Body of pancreas (tissue), 4 donors: ENCODE data around the gene STIM1. TPM values are rescaled to one million over a fixed set of nuclear protein-coding genes. Genes with fewer than 3 reads are reported as not detected.
A peak's percentile ranks its signal among the peaks of the same experiment; 100 is the strongest.

Experiments used
- ATAC-seq: fragments of 150-250 bp; one replicate; pipeline ENCODE4 v1.9.1; 2016
- DNase-seq, 4 donors: peaks; one replicate each; pipeline ENCODE4 v3.0.0-alpha.2; 2019
- H3K27ac ChIP-seq, 4 donors: fragments of 200-600 bp; sonication (generic); 1 replicate in 3 of 4; 2 replicates in 1 of 4; pipeline versions ENCODE4 v1.5.1 to v1.6.1; 2016 to 2019; ENCODE audit warnings: mild to moderate bottlenecking in 1 of 4, mixed read lengths in 1 of 4, moderate library complexity in 1 of 4
- H3K27me3 ChIP-seq, 2 donors: fragments of 200-600 bp; sonication (generic); one replicate each; pipeline ENCODE4 v1.6.0; 2016; ENCODE audit warnings: mild to moderate bottlenecking in 1 of 2
- H3K36me3 ChIP-seq, 2 donors: fragments of 200-600 bp; sonication (generic); replicated peaks in 1 of 2; 2 replicates each; pipeline ENCODE4 v1.5.1; 2016; ENCODE audit warnings: low read depth in 2 of 2; ENCODE audit not compliant: insufficient read depth in 1 of 2
- H3K4me1 ChIP-seq: fragments of 200-600 bp; sonication (generic); one replicate; pipeline ENCODE4 v1.6.0; 2016
- H3K4me3 ChIP-seq, 2 donors: fragments of 200-600 bp; sonication (generic); 1 replicate in 1 of 2; 2 replicates in 1 of 2; pipeline ENCODE4 v1.5.1; 2016 to 2019
- H3K9me3 ChIP-seq, 3 donors: fragments of 200-600 bp; sonication (generic); 1 replicate in 2 of 3; 2 replicates in 1 of 3; pipeline ENCODE4 v1.5.1; 2016
- POLR2A ChIP-seq, 3 donors: fragments of 450-650 bp; IDR thresholded peaks; one replicate each; pipeline ENCODE4 v1.6.1; 2016; ENCODE audit warnings: antibody characterized with exemption in 3 of 3, mild to moderate bottlenecking in 2 of 3
- WGBS, 2 donors: methylation state at CpG; one replicate each; pipeline ENCODE4 v1.1.5; 2017; 5-methylcytosine and 5-hydroxymethylcytosine counted together
- intact Hi-C: fragments of 100-400 bp; cut with DNase I; formaldehyde crosslinking; loops from one replicate; pipeline ENCODE4 v1.15.1; 2023
- total RNA-seq, 2 donors: library from RNA; depleted of rRNA; stranded (reverse); fragments of >200 nt; gene quantifications; one replicate each; pipeline ENCODE4 v1.1.0, GENCODE V29; 2016
- TF ChIP-seq, protein P1 (sequence below), 7 experiments: fragments of 450-650 bp in 4 of 7; fragments of 200-600 bp in 3 of 7; sonication (generic) in 3 of 7; IDR thresholded peaks; one replicate each; pipeline ENCODE4 v1.5.1; 2016 to 2019; ENCODE audit warnings: antibody characterized with exemption in 7 of 7

Gene STIM1
- total RNA-seq, 2 donors from 2014 or later, result 20.4 to 24.6 TPM

- Histone ChIP-seq H3K27me3 (no peaks in the 10 kb centered on the region), H3K4me3 (no peak overlapping the region), H3K9me3 (no peaks in the 10 kb centered on the region), H3K27ac (no peak overlapping the region), H3K4me1 (peaks cover 21% of the 10 kb centered on the region), H3K36me3 (no peaks in the 10 kb centered on the region)
- no peak for ATAC-seq
- no peak for DNase-seq
- 91 to 93% methylated on average over 2 of the region's 2 CpGs for WGBS, 2 donors
- intact Hi-C loops, result no loop called here
- TF ChIP-seq, protein P1, sequence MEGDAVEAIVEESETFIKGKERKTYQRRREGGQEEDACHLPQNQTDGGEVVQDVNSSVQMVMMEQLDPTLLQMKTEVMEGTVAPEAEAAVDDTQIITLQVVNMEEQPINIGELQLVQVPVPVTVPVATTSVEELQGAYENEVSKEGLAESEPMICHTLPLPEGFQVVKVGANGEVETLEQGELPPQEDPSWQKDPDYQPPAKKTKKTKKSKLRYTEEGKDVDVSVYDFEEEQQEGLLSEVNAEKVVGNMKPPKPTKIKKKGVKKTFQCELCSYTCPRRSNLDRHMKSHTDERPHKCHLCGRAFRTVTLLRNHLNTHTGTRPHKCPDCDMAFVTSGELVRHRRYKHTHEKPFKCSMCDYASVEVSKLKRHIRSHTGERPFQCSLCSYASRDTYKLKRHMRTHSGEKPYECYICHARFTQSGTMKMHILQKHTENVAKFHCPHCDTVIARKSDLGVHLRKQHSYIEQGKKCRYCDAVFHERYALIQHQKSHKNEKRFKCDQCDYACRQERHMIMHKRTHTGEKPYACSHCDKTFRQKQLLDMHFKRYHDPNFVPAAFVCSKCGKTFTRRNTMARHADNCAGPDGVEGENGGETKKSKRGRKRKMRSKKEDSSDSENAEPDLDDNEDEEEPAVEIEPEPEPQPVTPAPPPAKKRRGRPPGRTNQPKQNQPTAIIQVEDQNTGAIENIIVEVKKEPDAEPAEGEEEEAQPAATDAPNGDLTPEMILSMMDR (IDR thresholded peaks at IDR 0.05), result no peak
- TF ChIP-seq POLR2A (IDR thresholded peaks at IDR 0.05), result no peak
Measured at GRCh38 chr11:3890014-3890413, 34.5 kb downstream of the STIM1 start.

DNA sequence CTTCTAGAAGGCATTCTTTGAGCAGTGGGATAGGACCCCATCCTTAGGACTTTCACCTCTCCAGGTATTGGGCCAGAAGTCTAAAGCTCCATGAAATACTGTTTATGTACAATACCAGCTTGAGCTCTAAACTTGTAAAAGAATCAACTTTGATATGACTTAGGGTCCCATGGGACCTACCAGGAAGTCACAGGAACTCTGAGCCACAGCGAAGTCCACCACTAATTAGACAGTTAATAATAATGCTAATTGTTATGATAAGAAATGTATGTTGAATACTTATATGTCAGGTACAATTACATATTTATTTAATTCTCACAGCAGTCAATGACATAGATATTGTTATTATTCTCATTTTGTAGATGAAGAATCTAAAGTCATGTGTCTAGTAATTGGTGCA is 35.3 kb downstream of the STIM1 start:
- DNase-seq (no peak), ATAC-seq (no peak)
- no peaks in the 10 kb centered on the region for H3K36me3 ChIP-seq
- no peaks in the 10 kb centered on the region for H3K9me3 ChIP-seq
- WGBS, 2 donors, result 65 to 81% methylated on average over 1 of the region's 1 CpG
- peaks cover 24% of the 10 kb centered on the region for H3K4me1 ChIP-seq
- no peaks in the 10 kb centered on the region for H3K27me3 ChIP-seq
- H3K27ac ChIP-seq, result no peak overlapping the region
- TF ChIP-seq, protein P1 (IDR thresholded peaks at IDR 0.05), result no peak
- no peak for TF ChIP-seq POLR2A (IDR thresholded peaks at IDR 0.05)
- intact Hi-C loops, result no loop called here
- H3K4me3 ChIP-seq, result no peak overlapping the region

DNA sequence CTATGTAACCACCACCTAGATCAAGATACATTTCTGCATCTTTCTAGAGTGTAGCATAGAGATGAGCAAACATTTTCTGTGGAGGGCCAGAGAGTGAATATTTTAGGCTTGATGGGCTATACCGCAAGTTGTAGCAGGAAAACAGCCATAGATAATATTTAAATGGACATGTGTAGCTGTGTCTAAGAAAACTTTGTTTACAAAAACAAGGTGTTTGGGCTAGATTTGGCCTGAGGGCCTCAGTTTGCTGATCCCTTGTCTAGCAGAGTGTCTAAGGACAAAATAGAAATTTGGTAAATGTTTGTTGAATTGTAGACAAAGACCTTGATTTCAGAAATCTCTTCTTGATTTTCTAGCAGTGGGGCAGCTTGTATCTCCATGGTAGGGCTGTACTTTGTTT is 36.3 kb downstream of the STIM1 start:
- WGBS, 2 donors, result 100% methylated on average over 1 of the region's 1 CpG
- H3K4me1 ChIP-seq, result peaks cover 25% of the 10 kb centered on the region
- H3K4me3 ChIP-seq, result no peak overlapping the region
- H3K36me3 ChIP-seq, result no peaks in the 10 kb centered on the region
- intact Hi-C loops, result no loop called here
- no peak for ATAC-seq
- H3K9me3 ChIP-seq, result no peaks in the 10 kb centered on the region
- no peak for DNase-seq
- TF ChIP-seq, protein P1 (IDR thresholded peaks at IDR 0.05), result no peak
- TF ChIP-seq POLR2A (IDR thresholded peaks at IDR 0.05), result no peak
- H3K27ac ChIP-seq, result no peak overlapping the region
- H3K27me3 ChIP-seq, result no peaks in the 10 kb centered on the region

- DNase-seq, result no peak
- ATAC-seq, result no peak
- TF ChIP-seq, protein P1 (IDR thresholded peaks at IDR 0.05), result no peak
- no peak for TF ChIP-seq POLR2A (IDR thresholded peaks at IDR 0.05)
- no peak overlapping the region for H3K27ac ChIP-seq
- 94% methylated on average over 2 of the region's 2 CpGs for WGBS, 2 donors
- intact Hi-C loops, result no loop called here
- H3K27me3 ChIP-seq, result no peaks in the 10 kb centered on the region
- H3K4me3 ChIP-seq, result no peak overlapping the region
- H3K4me1 ChIP-seq, result peaks cover 29% of the 10 kb centered on the region
- H3K9me3 ChIP-seq, result no peaks in the 10 kb centered on the region
- H3K36me3 ChIP-seq, result no peaks in the 10 kb centered on the region
Measured at GRCh38 chr11:3892156-3892555, 36.7 kb downstream of the STIM1 start.

DNA sequence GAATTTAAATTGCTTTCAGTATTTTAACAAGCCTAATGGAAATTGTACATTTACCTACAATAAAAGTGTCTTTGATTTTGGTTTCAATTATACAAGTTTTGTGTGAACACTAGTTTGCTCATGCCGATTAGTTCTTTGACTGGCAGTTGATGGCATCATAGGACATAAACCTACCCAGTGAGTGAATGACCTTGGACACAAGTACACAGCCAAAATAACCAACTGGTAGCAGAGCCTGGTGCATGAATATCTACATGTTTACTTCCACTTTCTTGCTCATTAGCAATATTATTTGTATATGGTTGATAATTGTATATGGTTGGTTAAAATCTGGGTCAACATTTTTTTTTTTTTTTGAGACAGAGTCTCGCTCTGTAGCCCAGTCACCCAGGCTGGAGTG is 37.8 kb downstream of the STIM1 start:
- 75 to 89% methylated on average over 2 of the region's 2 CpGs for WGBS, 2 donors

More for the DNA sequence above, 37.8 kb downstream of the STIM1 start:
- Histone ChIP-seq H3K9me3 (no peaks in the 10 kb centered on the region), H3K27ac (peak overlapping the region in 2 of 4 donors; percentile 31 to 58), H3K27me3 (no peaks in the 10 kb centered on the region), H3K4me3 (no peak overlapping the region), H3K4me1 (peaks cover 29% of the 10 kb centered on the region), H3K36me3 (no peaks in the 10 kb centered on the region)
- TF ChIP-seq, protein P1 (IDR thresholded peaks at IDR 0.05), result no peak
- TF ChIP-seq POLR2A (IDR thresholded peaks at IDR 0.05), result no peak
- no peak for ATAC-seq
- DNase-seq, result no peak
- intact Hi-C loops, result no loop called here
